ENCODE results near the gene DNAJC6. TPM values are rescaled to one million over a fixed set of nuclear protein-coding genes. Genes with fewer than 3 reads are reported as not detected.

The DNAJC6 gene
- total RNA-seq, 1 donor = 0.72 TPM

GRCh38 chr1:65431111-65431705 is 121.9 kb downstream of the DNAJC6 start:
- peak; percentile 76 for DNase-seq (ENCODE audit: low read depth)
- H3K4me3 ChIP-seq (ENCODE audit: low read depth, low read length) = no peak overlapping the region
- TF ChIP-seq CTCF (IDR thresholded peaks at IDR 0.05; ENCODE audit: insufficient read depth, low read length) = peak; percentile 63

- H3K4me3 ChIP-seq (ENCODE audit: low read depth, low read length) = no peak overlapping the region
- DNase-seq (ENCODE audit: low read depth) = no peak
- TF ChIP-seq CTCF (IDR thresholded peaks at IDR 0.05; ENCODE audit: insufficient read depth, low read length) = no peak
Observed at GRCh38 chr1:65432918-65433317, 123.6 kb downstream of the DNAJC6 start.

- no peak for DNase-seq (ENCODE audit: low read depth)
- H3K4me3 ChIP-seq (ENCODE audit: low read depth, low read length) = no peak overlapping the region
- TF ChIP-seq CTCF (IDR thresholded peaks at IDR 0.05; ENCODE audit: insufficient read depth, low read length) = no peak
Observed at GRCh38 chr1:65434255-65434654, 124.9 kb downstream of the DNAJC6 start.

- TF ChIP-seq CTCF (IDR thresholded peaks at IDR 0.05; ENCODE audit: insufficient read depth, low read length) = no peak
- DNase-seq (ENCODE audit: low read depth) = no peak
- no peak overlapping the region for H3K4me3 ChIP-seq (ENCODE audit: low read depth, low read length)
Observed at GRCh38 chr1:65434760-65435159, 125.4 kb downstream of the DNAJC6 start.

GRCh38 chr1:65435987-65436386 is 126.6 kb downstream of the DNAJC6 start:
- TF ChIP-seq CTCF (IDR thresholded peaks at IDR 0.05; ENCODE audit: insufficient read depth, low read length) = no peak
- H3K4me3 ChIP-seq (ENCODE audit: low read depth, low read length) = no peak overlapping the region
- DNase-seq (ENCODE audit: low read depth) = peak; percentile 69

- no peak for TF ChIP-seq CTCF (IDR thresholded peaks at IDR 0.05; ENCODE audit: insufficient read depth, low read length)
- no peak for DNase-seq (ENCODE audit: low read depth)
- H3K4me3 ChIP-seq (ENCODE audit: low read depth, low read length) = no peak overlapping the region
Observed at GRCh38 chr1:65437616-65438015, 128.3 kb downstream of the DNAJC6 start.

GRCh38 chr1:65440322-65440900 is 131.1 kb downstream of the DNAJC6 start:
- DNase-seq (ENCODE audit: low read depth) = no peak
- H3K4me3 ChIP-seq (ENCODE audit: low read depth, low read length) = no peak overlapping the region
- TF ChIP-seq CTCF (IDR thresholded peaks at IDR 0.05; ENCODE audit: insufficient read depth, low read length) = no peak

All from fibroblast of the aortic adventitia (primary cell).